Stimulated activated CD8-positive, alpha-beta memory T cell treated with anti-CD3 and anti-CD28 coated beads, Interleukin-4, amount 100 ng/mL, for 1 hour (primary cell): Measurements from ENCODE around the gene PDSS2.
"Not testable (repeated sequence)": the region's sequence is repeated elsewhere in the genome, so short reads cannot be mapped to it uniquely, and the experiment has no call there.

ENCODE experiments used
- DNase-seq, 2 donors: peaks; one replicate each; pipeline ENCODE4 v3.0.0-alpha.2; 2020; ENCODE audit warnings: low read depth in 2 of 2, low spot score in 1 of 2

Gene PDSS2

GRCh38 chr6:107125771-107126170 lies 333.6 kb downstream of the PDSS2 start:
- no peak for DNase-seq

- DNase-seq, result no peak
Measured at GRCh38 chr6:107124934-107125348, 334.4 kb downstream of the PDSS2 start.

GRCh38 chr6:107123501-107123900 lies 335.9 kb downstream of the PDSS2 start:
- no peak for DNase-seq

- DNase-seq, result no peak
Measured at GRCh38 chr6:107122748-107123147, 336.6 kb downstream of the PDSS2 start.

- DNase-seq, result no peak
Measured at GRCh38 chr6:107121964-107122495, 337.3 kb downstream of the PDSS2 start.

GRCh38 chr6:107121266-107121665 lies 338.1 kb downstream of the PDSS2 start:
- no peak for DNase-seq

- no peak for DNase-seq
Measured at GRCh38 chr6:107120404-107120803, 339.0 kb downstream of the PDSS2 start.

GRCh38 chr6:107118976-107119375 lies 340.4 kb downstream of the PDSS2 start:
- DNase-seq, result no peak

GRCh38 chr6:107118540-107118939 lies 340.8 kb downstream of the PDSS2 start:
- DNase-seq, result not testable (repeated sequence)

- DNase-seq, result no peak
Measured at GRCh38 chr6:107116931-107117330, 342.4 kb downstream of the PDSS2 start.

GRCh38 chr6:107116328-107116892 lies 343.0 kb downstream of the PDSS2 start:
- no peak for DNase-seq

- DNase-seq, result no peak
Measured at GRCh38 chr6:107115695-107116327, 343.6 kb downstream of the PDSS2 start.

GRCh38 chr6:107114926-107115694 lies 344.3 kb downstream of the PDSS2 start, which contains the start of gene BEND3:
Gene BEND3 (minus strand): TSS chr6:107115515. CDS start chr6:107099285, 16,230 bp downstream.
- peak in 1 of 2 donors; percentile 9 for DNase-seq

GRCh38 chr6:107114213-107114925 lies 345.0 kb downstream of the PDSS2 start:
- DNase-seq, result peak; percentile 44

- no peak for DNase-seq
Measured at GRCh38 chr6:107110200-107110599, 349.2 kb downstream of the PDSS2 start.

GRCh38 chr6:107108201-107108890 lies 351.0 kb downstream of the PDSS2 start:
- DNase-seq, result no peak

- DNase-seq, result no peak
Measured at GRCh38 chr6:107107791-107108190, 351.6 kb downstream of the PDSS2 start.

- DNase-seq, result no peak
Measured at GRCh38 chr6:107106165-107106564, 353.2 kb downstream of the PDSS2 start.

- DNase-seq, result no peak
Measured at GRCh38 chr6:107105511-107106116, 353.8 kb downstream of the PDSS2 start.

GRCh38 chr6:107103082-107103481 lies 356.3 kb downstream of the PDSS2 start:
- DNase-seq, result no peak
